ENCODE data around the gene SERPINB10. TPM values are rescaled to one million over a fixed set of nuclear protein-coding genes. Genes with fewer than 3 reads are reported as not detected.
A peak's percentile ranks its signal among the peaks of the same experiment; 100 is the strongest.

Gene SERPINB10
- polyA plus RNA-seq, 2 of the 4 experiments (the other 2 are of a cell fraction), result not detected

- CTCF ChIA-PET, result no interaction called here
Observed at GRCh38 chr18:63882333-63883141, 25.2 kb upstream of the SERPINB10 start.

GRCh38 chr18:63883617-63884016 is 24.1 kb upstream of the SERPINB10 start:
- TF ChIP-seq BCL3 (IDR thresholded peaks at IDR 0.05) (no peak), NPAS2 (CRISPR knock-in tag; IDR thresholded peaks at IDR 0.05; ENCODE audit: borderline replicate concordance) (no peak), CHD2 (IDR thresholded peaks at IDR 0.05; ENCODE audit: low read length, partially characterized antibody) (no peak), HOXA7 (CRISPR knock-in tag; IDR thresholded peaks at IDR 0.05) (no peak), MAFK (IDR thresholded peaks at IDR 0.05; ENCODE audit: partially characterized antibody) (no peak), CBX8 (IDR thresholded peaks at IDR 0.05) (no peak), HOXB13 (CRISPR knock-in tag; IDR thresholded peaks at IDR 0.05; ENCODE audit: low read depth) (no peak), ZNF302 (CRISPR knock-in tag; IDR thresholded peaks at IDR 0.05) (no peak), MAZ (IDR thresholded peaks at IDR 0.05; ENCODE audit: borderline replicate concordance, low read depth, low read length) (no peak), ATOH8 (CRISPR knock-in tag; IDR thresholded peaks at IDR 0.05; ENCODE audit: low read depth) (no peak), HMGXB4 (CRISPR knock-in tag; IDR thresholded peaks at IDR 0.05; ENCODE audit: borderline replicate concordance) (no peak), ZC3H11A (IDR thresholded peaks at IDR 0.05) (no peak), KDM5A (IDR thresholded peaks at IDR 0.05) (no peak), ZFP36 (IDR thresholded peaks at IDR 0.05; ENCODE audit: borderline replicate concordance, partially characterized antibody) (no peak), RFX5 (IDR thresholded peaks at IDR 0.05) (no peak)
- TF ChIP-seq, protein P1, sequence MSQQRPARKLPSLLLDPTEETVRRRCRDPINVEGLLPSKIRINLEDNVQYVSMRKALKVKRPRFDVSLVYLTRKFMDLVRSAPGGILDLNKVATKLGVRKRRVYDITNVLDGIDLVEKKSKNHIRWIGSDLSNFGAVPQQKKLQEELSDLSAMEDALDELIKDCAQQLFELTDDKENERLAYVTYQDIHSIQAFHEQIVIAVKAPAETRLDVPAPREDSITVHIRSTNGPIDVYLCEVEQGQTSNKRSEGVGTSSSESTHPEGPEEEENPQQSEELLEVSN (IDR thresholded peaks at IDR 0.05; ENCODE audit: borderline replicate concordance, low read depth), result no peak
- TF ChIP-seq, protein P2, sequence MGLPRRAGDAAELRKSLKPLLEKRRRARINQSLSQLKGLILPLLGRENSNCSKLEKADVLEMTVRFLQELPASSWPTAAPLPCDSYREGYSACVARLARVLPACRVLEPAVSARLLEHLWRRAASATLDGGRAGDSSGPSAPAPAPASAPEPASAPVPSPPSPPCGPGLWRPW (IDR thresholded peaks at IDR 0.05), result no peak
- TF ChIP-seq, protein P3, sequence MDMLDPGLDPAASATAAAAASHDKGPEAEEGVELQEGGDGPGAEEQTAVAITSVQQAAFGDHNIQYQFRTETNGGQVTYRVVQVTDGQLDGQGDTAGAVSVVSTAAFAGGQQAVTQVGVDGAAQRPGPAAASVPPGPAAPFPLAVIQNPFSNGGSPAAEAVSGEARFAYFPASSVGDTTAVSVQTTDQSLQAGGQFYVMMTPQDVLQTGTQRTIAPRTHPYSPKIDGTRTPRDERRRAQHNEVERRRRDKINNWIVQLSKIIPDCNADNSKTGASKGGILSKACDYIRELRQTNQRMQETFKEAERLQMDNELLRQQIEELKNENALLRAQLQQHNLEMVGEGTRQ (IDR thresholded peaks at IDR 0.05), result no peak
- TF ChIP-seq, protein P4, sequence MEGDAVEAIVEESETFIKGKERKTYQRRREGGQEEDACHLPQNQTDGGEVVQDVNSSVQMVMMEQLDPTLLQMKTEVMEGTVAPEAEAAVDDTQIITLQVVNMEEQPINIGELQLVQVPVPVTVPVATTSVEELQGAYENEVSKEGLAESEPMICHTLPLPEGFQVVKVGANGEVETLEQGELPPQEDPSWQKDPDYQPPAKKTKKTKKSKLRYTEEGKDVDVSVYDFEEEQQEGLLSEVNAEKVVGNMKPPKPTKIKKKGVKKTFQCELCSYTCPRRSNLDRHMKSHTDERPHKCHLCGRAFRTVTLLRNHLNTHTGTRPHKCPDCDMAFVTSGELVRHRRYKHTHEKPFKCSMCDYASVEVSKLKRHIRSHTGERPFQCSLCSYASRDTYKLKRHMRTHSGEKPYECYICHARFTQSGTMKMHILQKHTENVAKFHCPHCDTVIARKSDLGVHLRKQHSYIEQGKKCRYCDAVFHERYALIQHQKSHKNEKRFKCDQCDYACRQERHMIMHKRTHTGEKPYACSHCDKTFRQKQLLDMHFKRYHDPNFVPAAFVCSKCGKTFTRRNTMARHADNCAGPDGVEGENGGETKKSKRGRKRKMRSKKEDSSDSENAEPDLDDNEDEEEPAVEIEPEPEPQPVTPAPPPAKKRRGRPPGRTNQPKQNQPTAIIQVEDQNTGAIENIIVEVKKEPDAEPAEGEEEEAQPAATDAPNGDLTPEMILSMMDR (IDR thresholded peaks at IDR 0.05), result no peak
- Histone ChIP-seq H3K4me2 (no peak overlapping the region), H3K4me1 (no peaks in the 10 kb centered on the region), H3K4me3 (no peak overlapping the region), H3K27ac (no peak overlapping the region), H3K9me3 (no peaks in the 10 kb centered on the region)
- DNase-seq (ENCODE audit: low read depth in 1 of 2, low spot score in 1 of 2) (no peak), ATAC-seq (no peak), FAIRE-seq (no peak)
- ChIA-PET POLR2A (no interaction called here), CTCF (interaction anchor here (1.2 kb wide), 1 partner anchor 52 kb away, joined by 5 read pairs; no protein-coding TSS in a partner anchor)

More at GRCh38 chr18:63882333-63883141, 25.2 kb upstream of the SERPINB10 start:
- Histone ChIP-seq H3K4me3 (no peak overlapping the region), H3K27ac (no peak overlapping the region), H3K4me2 (no peak overlapping the region), H3K9me3 (no peaks in the 10 kb centered on the region), H3K4me1 (no peaks in the 10 kb centered on the region)
- TF ChIP-seq, protein P1 (IDR thresholded peaks at IDR 0.05; ENCODE audit: borderline replicate concordance, low read depth), result no peak
- no peak for TF ChIP-seq FOSL2 (IDR thresholded peaks at IDR 0.05)
- 0 out of 2 replicates have a peak, but pooled peaks have one; percentile 15 for TF ChIP-seq FOSL2 (CRISPR knock-in tag; IDR thresholded peaks at IDR 0.05)
- POLR2A ChIA-PET, result interaction anchor here (0.7 kb wide), 1 partner anchor 88 kb away, joined by 3 read pairs; the partner anchor contains the start of gene SERPINB8
- FAIRE-seq (no peak), ATAC-seq (peak; percentile 62 to 66; a peak in 3 of 6 replicates), DNase-seq (ENCODE audit: low read depth in 1 of 2, low spot score in 1 of 2) (peak in 1 of 2 experiments; percentile 28)
- WGBS (ENCODE audit: missing lambda C conversion rate), result 40% methylated on average over 8 of the region's 8 CpGs
